ENCODE measurements around the gene VWA5B1.
"Not testable (repeated sequence)": the region's sequence is repeated elsewhere in the genome, so short reads cannot be mapped to it uniquely, and the experiment has no call there.

The VWA5B1 gene

DNA sequence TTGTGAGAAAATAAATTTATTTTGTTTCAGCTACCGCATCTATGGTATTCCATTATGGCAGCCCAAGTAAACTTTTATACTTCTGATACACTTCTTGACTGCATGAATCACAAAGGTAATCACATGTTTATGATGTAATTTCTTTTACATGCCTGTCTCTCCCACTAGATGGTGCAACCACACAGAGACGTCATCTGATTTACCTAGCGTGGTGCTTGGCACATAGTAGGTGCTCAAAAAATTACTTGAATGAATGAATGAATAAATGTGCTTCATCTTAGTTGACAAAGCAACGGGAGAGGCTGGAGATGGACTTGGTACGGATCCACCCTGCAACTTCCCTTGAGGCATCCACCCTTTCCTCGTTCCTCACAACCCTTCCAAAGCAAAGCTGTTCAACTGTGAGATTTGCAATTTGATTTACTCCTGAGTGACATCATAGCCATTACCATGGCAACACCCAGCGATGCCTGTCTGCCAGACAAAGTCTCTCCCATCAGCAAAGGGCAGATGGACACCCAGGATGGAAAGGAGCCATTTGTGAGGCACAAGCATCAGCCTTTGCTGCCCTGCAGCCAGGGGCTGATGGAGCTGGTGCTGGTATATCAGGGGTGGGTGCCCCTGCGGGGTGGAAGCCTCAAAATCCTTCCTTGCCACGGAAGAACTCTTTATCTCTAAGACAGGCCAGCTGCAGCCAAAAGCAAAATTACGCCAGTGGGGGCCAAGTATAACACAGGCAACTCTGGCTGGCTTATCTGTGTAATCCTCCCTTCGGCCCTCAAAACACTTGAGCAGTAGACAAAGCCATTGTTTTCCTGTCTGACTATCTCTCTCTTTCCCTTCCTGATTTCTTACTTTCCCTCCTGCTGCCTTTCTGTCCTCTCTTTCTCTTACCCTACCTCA is 18.9 kb upstream of the VWA5B1 start:
- DNase-seq (ENCODE audit: extremely low read depth, low read depth) = no peak

DNA sequence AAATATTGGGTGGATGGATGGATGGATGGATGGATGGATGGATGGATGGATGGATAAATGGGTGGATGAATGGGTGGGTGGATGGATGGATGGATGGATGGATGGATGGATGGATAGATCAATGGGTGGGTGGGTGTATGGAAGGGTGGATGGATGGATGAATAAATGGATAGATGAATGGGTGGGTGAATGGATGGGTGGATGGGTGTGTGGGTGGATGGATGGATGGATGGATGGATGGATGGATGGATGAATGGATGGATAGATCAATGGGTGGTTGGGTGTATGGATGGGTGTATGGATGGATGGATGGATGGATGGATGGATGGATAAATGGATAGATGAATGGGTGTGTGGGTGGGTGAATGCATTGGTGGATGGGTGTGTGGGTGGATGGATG is 17.0 kb upstream of the VWA5B1 start:
- DNase-seq (ENCODE audit: extremely low read depth, low read depth) = not testable (repeated sequence)

More for the DNA sequence above, 18.9 kb upstream of the VWA5B1 start:
- TF ChIP-seq, protein P1, sequence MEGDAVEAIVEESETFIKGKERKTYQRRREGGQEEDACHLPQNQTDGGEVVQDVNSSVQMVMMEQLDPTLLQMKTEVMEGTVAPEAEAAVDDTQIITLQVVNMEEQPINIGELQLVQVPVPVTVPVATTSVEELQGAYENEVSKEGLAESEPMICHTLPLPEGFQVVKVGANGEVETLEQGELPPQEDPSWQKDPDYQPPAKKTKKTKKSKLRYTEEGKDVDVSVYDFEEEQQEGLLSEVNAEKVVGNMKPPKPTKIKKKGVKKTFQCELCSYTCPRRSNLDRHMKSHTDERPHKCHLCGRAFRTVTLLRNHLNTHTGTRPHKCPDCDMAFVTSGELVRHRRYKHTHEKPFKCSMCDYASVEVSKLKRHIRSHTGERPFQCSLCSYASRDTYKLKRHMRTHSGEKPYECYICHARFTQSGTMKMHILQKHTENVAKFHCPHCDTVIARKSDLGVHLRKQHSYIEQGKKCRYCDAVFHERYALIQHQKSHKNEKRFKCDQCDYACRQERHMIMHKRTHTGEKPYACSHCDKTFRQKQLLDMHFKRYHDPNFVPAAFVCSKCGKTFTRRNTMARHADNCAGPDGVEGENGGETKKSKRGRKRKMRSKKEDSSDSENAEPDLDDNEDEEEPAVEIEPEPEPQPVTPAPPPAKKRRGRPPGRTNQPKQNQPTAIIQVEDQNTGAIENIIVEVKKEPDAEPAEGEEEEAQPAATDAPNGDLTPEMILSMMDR (IDR thresholded peaks at IDR 0.05; ENCODE audit: low read depth, low read length) = no peak

DNA sequence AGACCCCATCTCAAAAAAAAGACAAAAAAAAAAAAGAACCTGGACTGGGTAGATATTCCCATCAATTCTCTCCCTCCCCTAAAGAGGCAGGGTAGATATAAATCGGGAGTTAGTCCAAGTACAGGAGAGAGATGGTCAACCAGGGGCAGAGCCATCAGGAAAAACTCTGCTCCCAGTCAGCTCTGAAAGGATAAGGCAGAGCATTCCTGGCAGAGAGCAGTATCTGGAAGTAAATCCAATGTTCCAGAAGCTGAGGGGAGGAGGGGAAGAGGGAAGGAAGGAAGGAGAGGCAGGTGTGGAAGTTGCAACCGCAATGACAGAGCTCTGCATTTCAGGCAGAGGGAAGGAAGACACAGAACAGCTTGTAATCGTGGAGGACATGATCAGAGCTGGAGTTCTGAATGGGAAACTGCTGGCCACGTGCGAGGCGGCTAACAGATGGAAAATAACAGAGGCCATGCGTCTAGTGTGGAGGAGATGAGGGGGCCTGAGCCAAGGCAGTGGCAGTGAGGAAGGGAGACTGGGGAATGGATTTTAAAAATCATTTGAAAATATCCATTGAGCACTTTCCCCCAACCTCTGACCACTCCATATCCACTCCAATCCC is 15.3 kb upstream of the VWA5B1 start:
- DNase-seq (ENCODE audit: extremely low read depth, low read depth) = no peak
- TF ChIP-seq, protein P1 (IDR thresholded peaks at IDR 0.05; ENCODE audit: low read depth, low read length) = no peak

DNA sequence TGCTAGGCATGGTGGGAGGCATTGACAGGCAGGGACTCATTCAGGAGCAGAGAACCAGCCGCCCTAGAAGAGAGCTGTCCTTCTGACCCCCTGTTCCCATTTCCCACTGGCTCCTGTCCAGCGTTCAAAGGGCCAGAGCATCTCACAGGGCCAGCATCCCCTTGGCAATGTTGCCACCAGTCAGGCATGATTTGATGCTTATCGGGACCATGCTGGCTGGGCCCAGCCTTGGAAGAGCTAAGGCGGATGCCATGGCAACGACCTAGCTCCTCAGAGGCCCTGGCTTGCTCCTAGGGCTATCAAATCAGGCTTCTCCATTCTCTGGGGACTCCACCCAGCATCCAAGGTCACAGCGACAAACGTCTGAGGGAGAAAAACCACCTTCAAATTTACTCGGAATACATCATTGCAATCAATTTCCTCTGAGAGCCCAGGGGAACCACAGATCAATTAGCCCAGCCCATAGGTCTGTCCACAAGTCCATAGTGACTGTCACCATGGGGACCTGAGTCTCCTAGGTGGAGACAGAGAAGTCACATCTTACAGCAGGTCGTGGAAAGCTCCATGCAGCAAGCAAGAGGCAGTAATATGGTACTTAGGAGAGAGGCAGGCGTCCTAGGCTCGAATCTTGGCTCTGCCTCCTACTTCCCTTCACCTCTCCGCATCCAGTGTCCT is 14.1 kb upstream of the VWA5B1 start:
- no peak for DNase-seq (ENCODE audit: extremely low read depth, low read depth)
- TF ChIP-seq, protein P1 (IDR thresholded peaks at IDR 0.05; ENCODE audit: low read depth, low read length) = no peak

DNA sequence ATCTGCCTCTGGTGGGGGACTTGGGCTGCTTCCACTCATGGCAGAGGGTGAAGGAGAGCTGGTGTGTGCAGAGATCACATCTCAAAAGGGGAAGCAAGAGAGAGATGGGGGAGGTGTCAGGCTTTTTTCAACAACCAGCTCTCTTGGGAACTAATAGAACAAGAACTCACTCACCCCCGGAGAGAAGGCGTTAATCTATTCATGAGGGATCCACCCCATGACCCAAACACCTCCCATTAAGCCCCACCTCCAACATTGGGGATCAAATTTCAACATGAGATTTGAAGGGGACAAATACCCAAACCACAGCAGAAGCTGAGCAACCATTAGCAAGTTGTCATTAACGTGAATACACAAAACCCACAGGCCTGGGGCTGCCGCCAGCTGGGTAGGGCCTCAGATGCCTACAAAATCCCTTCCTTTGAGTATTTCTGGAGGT is 12.0 kb upstream of the VWA5B1 start:
- TF ChIP-seq, protein P1 (IDR thresholded peaks at IDR 0.05; ENCODE audit: low read depth, low read length) = no peak
- no peak for DNase-seq (ENCODE audit: extremely low read depth, low read depth)

DNA sequence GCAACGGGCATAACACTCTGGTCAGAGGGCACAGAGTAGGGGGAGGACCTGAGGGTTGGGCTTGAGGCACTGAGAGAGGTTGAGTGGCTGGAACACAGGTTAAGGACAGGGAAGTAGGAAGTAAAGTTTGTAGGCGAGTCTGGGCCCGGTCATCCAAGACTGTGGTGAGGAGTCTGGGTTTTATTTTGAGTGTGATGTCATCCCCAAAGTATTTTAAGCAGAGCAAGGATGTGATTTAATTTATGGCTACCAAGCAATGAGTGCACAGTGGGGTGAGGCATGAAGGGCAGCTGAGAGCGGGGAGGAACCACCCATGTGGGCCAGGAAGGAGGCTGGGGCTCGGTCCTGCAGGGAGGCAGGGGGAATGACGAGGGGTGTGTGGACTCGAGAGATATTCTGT is 11.2 kb upstream of the VWA5B1 start:
- no peak for DNase-seq (ENCODE audit: extremely low read depth, low read depth)
- TF ChIP-seq, protein P1 (IDR thresholded peaks at IDR 0.05; ENCODE audit: low read depth, low read length) = no peak

DNA sequence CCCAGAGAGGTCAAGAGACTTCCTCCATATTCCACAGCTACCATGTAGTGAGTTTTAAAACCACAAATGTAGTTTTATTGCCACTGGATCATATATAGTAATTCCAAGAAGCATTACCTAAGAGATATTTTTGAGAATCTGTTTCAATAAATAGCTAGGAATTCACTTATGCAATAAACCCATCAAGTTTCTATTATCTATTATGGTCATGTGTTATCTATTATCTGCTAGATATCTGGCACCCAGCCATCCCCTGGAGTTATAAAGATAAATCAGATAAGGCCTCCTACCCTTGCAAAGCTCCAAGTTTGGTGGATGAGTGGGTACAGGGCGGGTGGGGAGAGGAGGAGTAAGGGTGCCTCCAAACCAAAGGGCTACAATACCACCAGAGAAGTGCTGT is 10.3 kb upstream of the VWA5B1 start:
- DNase-seq (ENCODE audit: extremely low read depth, low read depth) = no peak
- TF ChIP-seq, protein P1 (IDR thresholded peaks at IDR 0.05; ENCODE audit: low read depth, low read length) = no peak

All from AG09319 (cell line).